Activated CD8-positive, alpha-beta T cell treated with anti-CD3 and anti-CD28 coated beads, Interleukin-2, amount 10 ng/mL, durations not matched to agents 7 days and 5 days (primary cell): ENCODE measurements around the gene AHSA1. TPM values are rescaled to one million over a fixed set of nuclear protein-coding genes. Genes with fewer than 3 reads are reported as not detected.

Experiments used
- ATAC-seq: fragments of 150-1000 bp; cut with Tn5 transposase; one replicate; pipeline ENCODE4 v1.10.0; 2021; ENCODE audit warnings: moderate library complexity
- CTCF ChIA-PET: fragments of 350-600 bp; sonication (Branson Sonifier 250); formaldehyde crosslinking; loops from one replicate; lab custom pipeline; 2021; ENCODE audit warnings: antibody characterized with exemption; lab: Charles Lee
- POLR2A ChIA-PET: fragments of 350-600 bp; sonication (Branson Sonifier 250); formaldehyde crosslinking; loops from one replicate; lab custom pipeline; 2021; ENCODE audit warnings: antibody characterized with exemption; lab: Charles Lee
- DNase-seq: peaks from one replicate; pipeline ENCODE4 v3.0.0-alpha.2; 2020
- H3K27ac Mint-ChIP-seq: one replicate; pipeline ENCODE4 v1.8.0; 2021; ENCODE audit warnings: mild to moderate bottlenecking, mixed read lengths
- H3K27me3 Mint-ChIP-seq: one replicate; pipeline ENCODE4 v1.8.0; 2021; ENCODE audit warnings: low read depth, mixed read lengths
- H3K36me3 Mint-ChIP-seq: one replicate; pipeline ENCODE4 v1.8.0; 2021; ENCODE audit warnings: low read depth, mixed read lengths
- H3K4me1 Mint-ChIP-seq: one replicate; pipeline ENCODE4 v1.8.0; 2021; ENCODE audit warnings: low read depth, mixed read lengths
- H3K4me3 Mint-ChIP-seq: one replicate; pipeline ENCODE4 v1.8.0; 2021; ENCODE audit warnings: mild to moderate bottlenecking, mixed read lengths
- H3K9me3 Mint-ChIP-seq: one replicate; pipeline ENCODE4 v1.8.0; 2022; ENCODE audit warnings: mixed read lengths; ENCODE audit not compliant: insufficient read depth
- total RNA-seq, 2 experiments: library from RNA; stranded (reverse); gene quantifications; one replicate each; pipeline ENCODE4 v1.2.3, GENCODE V29; 2021

AHSA1 gene
- total RNA-seq, 2 experiments from 2014 or later, result 252 to 273 TPM

DNA sequence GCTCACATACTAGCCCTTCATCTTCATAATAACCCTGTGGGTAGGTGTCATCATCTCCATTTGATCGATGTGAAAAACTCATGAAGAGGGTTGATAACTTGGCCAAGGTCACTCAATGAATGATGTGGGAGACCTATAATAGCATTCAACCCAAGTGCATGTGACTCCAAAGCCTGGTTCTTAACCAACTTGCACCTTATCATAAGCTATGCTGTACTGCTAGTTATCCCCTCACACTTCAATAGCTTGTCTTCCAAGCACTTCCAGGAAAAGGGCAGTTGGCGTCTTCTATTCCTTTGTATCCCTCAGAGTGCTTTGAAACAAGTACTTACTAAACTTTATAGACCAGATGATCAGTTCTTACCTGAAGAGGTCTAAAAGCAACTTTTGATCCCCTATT, 15.7 kb upstream of the AHSA1 start:
- H3K9me3 Mint-ChIP-seq, result no peaks in the 10 kb centered on the region
- no peak for ATAC-seq
- ChIA-PET POLR2A (no interaction called here), CTCF (interaction anchor here (0.8 kb wide), 1 partner anchor 9 kb away, joined by 4 read pairs; no protein-coding TSS in a partner anchor)
- H3K36me3 Mint-ChIP-seq, result peaks cover 38% of the 10 kb centered on the region
- H3K4me3 Mint-ChIP-seq, result no peak overlapping the region
- H3K27ac Mint-ChIP-seq, result no peak overlapping the region
- no peak for DNase-seq
- no peaks in the 10 kb centered on the region for H3K27me3 Mint-ChIP-seq
- H3K4me1 Mint-ChIP-seq, result no peaks in the 10 kb centered on the region

DNA sequence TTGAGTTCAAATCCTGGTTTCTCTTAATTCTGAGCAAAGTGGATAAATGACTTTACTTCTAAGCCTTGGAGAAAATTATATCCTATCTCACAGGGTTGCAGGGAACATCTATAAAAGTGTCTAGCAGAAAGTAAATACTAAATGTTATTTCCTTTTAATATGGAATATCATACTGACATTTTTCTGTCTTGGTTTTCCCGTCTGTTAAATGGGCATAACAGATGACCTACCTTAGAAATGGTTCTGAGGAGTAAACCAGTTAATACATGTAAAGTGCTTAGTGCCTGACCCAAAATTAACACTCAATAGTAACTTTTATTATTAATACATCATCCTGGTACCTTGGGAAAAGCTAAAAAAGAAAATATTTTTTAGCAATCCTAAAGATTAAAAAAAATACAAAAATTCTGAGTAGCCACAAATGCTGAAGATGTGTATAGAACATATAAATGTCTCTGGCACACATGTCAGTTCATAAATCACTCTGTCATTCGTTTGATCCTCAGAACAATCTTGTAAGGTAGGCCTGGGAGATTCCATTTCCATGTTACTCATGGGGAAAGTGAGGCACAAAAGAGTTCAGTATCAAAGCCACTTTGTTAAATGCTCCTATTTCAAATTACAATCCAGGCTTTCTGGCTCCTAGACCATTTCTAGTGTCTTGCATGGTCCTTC, 1.8 kb upstream of the AHSA1 start:
- peak overlapping the region; percentile 100 for H3K4me3 Mint-ChIP-seq
- H3K9me3 Mint-ChIP-seq, result no peaks in the 10 kb centered on the region
- ATAC-seq, result no peak
- ChIA-PET POLR2A (no interaction called here), CTCF (interaction anchor here (1.0 to 3.6 kb wide), 2 partner anchors 79 to 90 kb away, joined by 3 to 12 read pairs; partner anchors contain the start of genes SAMD15 and TMED8)
- no peaks in the 10 kb centered on the region for H3K27me3 Mint-ChIP-seq
- no peak for DNase-seq
- H3K4me1 Mint-ChIP-seq, result peaks cover 26% of the 10 kb centered on the region
- no peak overlapping the region for H3K27ac Mint-ChIP-seq
- peaks cover 37% of the 10 kb centered on the region for H3K36me3 Mint-ChIP-seq

DNA sequence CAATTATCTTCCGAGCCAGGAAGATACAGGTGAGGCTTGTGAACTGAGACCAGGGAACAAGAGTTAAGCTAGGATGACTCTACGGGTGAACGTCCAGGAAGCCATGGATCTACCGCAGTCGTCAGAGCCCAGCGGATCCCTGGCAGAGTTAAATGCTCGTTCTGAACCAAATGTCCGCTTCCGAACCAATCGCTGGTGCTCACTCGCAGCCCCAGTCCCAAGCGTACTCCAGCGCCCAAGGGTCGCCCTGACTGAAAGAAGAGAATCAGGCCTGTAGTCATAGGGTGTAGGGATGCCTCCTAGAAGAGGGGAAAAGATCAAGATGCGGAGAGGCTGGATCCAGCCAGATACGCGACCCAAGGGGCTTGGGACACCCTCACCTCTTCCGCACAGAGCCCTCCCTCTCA, 775 bp upstream of the AHSA1 start:
- peak overlapping the region; percentile 100 for H3K27ac Mint-ChIP-seq
- ChIA-PET CTCF (interaction anchor here (0.6 to 3.6 kb wide), 5 partner anchors 89 to 305 kb away, joined by 3 to 12 read pairs (median 3); no protein-coding TSS in a partner anchor), POLR2A (interaction anchor here (0.6 to 0.9 kb wide), 2 partner anchors 80 to 251 kb away, joined by 3 to 4 read pairs; partner anchors contain the start of genes SAMD15, SLIRP and TMED8)
- peak overlapping the region; percentile 100 for H3K4me3 Mint-ChIP-seq
- H3K36me3 Mint-ChIP-seq, result peaks cover 38% of the 10 kb centered on the region
- H3K4me1 Mint-ChIP-seq, result peaks cover 26% of the 10 kb centered on the region
- no peak for DNase-seq
- H3K27me3 Mint-ChIP-seq, result no peaks in the 10 kb centered on the region
- ATAC-seq, result no peak
- H3K9me3 Mint-ChIP-seq, result no peaks in the 10 kb centered on the region

DNA sequence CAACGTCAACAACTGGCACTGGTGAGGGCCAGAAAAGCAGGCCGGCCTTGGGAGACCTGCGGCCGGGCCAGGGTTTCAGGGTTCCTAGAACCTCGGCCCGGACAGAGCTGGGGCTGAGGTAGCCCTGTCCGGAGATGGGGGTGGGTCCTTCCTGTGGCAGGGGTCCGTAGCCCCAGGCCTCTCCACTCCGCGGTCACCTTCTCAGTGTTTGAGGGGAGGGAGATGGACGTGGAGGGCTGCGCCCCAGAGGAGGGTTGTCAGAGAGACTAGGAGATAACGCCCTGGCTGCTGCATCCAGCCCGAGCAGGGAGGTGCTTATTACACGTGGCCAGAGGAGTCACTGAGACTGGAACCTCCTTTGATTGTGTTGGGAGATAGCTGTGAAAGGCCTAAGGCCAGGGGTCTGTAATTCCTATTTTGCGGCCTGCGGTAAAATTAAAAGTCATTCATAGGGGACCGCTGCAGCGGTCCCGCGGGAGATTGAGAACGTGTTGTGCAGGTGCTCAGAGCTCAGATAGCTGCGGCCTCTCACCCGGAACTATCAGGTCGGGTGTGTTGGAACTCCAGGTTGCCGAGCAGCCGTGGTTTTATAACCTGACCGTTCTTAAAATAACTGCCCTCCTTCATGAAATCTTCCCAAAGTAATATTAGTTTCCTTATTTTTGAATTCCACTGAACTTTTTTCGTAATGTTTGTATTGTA, 507 bp downstream of the AHSA1 start:
- DNase-seq (peak; percentile 62), ATAC-seq (peak; percentile 37)
- peaks cover 26% of the 10 kb centered on the region for H3K4me1 Mint-ChIP-seq
- peaks cover 39% of the 10 kb centered on the region for H3K36me3 Mint-ChIP-seq
- H3K27me3 Mint-ChIP-seq, result no peaks in the 10 kb centered on the region
- no peaks in the 10 kb centered on the region for H3K9me3 Mint-ChIP-seq
- POLR2A ChIA-PET, result interaction anchor here (0.5 to 1.4 kb wide), 5 partner anchors 19 to 250 kb away, joined by 3 to 5 read pairs (median 4); partner anchors contain the start of genes ALKBH1, SAMD15, SLIRP and TMED8
- CTCF ChIA-PET, result interaction anchor here (0.6 to 3.6 kb wide), 30 partner anchors 9 to 529 kb away, joined by 3 to 48 read pairs (median 5); partner anchors contain the start of genes ALKBH1, SAMD15, SLIRP and SNW1
- peak overlapping the region; percentile 100 for H3K27ac Mint-ChIP-seq
- peak overlapping the region; percentile 100 for H3K4me3 Mint-ChIP-seq

DNA sequence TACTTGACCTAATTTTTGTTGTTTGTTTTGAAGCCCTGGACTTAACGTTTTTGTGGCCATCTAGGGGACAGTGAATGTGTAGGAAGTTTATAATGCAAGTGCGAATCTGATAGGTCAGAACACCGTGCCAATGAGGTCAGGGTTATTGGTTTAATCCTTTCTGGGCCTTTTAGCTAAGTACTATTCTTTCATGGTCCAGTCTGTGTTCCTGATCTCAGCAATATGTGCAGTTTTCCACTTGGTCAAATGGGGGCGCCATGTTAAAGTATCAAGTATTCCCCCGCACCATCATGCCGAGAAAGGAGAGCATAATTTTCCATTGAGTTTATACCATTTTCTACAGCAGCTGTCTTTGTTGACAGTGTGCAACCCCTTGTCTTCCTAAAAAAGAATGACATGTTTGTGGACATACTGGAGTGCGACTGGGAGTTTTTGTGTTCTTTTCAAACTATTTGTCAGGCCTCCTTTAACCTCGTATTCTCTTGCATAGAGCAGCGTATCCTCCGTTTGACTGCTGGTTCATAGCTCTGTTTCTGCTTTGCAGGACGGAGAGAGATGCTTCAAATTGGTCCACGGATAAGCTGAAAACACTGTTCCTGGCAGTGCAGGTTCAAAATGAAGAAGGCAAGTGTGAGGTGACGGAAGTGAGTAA, 1.3 kb downstream of the AHSA1 start:
- CTCF ChIA-PET, result interaction anchor here (0.6 to 3.6 kb wide), 43 partner anchors 8 to 529 kb away, joined by 3 to 48 read pairs (median 3); partner anchors contain the start of genes ADCK1, ALKBH1, SAMD15 and SLIRP
- peaks cover 43% of the 10 kb centered on the region for H3K36me3 Mint-ChIP-seq
- H3K27ac Mint-ChIP-seq, result peak overlapping the region; percentile 100
- POLR2A ChIA-PET, result interaction anchor here (0.6 to 1.4 kb wide), 4 partner anchors 19 to 301 kb away, joined by 3 to 5 read pairs (median 3); partner anchors contain the start of genes SAMD15 and TMED8
- H3K4me1 Mint-ChIP-seq, result peaks cover 26% of the 10 kb centered on the region
- no peaks in the 10 kb centered on the region for H3K27me3 Mint-ChIP-seq
- no peaks in the 10 kb centered on the region for H3K9me3 Mint-ChIP-seq
- ATAC-seq, result no peak
- H3K4me3 Mint-ChIP-seq, result peak overlapping the region; percentile 100
- DNase-seq, result peak; percentile 79

DNA sequence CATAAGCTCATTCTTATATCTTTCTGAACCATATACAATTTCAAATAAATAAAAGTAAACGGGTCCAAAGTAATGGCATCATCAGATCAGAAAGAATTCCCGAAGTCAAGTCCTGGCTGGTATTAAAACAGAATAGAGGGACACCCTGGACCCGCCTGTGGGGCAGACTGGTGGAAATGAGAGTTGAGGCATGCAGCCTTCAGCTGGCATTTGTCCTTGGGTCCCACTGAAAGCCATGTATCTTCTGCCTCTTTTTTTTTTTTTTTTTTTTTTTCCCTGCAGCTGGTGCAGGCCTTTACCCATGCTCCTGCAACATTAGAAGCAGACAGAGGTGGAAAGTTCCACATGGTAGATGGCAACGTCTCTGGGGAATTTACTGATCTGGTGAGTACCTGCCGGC, 9.9 kb downstream of the AHSA1 start:
- Mint-ChIP-seq H3K36me3 (peaks cover 51% of the 10 kb centered on the region), H3K27ac (no peak overlapping the region), H3K4me1 (no peaks in the 10 kb centered on the region), H3K9me3 (no peaks in the 10 kb centered on the region), H3K4me3 (no peak overlapping the region), H3K27me3 (no peaks in the 10 kb centered on the region)
- POLR2A ChIA-PET, result no interaction called here
- CTCF ChIA-PET, result interaction anchor here (1.5 kb wide), 1 partner anchor 9 kb away, joined by 5 read pairs; no protein-coding TSS in a partner anchor
- ATAC-seq (no peak), DNase-seq (no peak)

DNA sequence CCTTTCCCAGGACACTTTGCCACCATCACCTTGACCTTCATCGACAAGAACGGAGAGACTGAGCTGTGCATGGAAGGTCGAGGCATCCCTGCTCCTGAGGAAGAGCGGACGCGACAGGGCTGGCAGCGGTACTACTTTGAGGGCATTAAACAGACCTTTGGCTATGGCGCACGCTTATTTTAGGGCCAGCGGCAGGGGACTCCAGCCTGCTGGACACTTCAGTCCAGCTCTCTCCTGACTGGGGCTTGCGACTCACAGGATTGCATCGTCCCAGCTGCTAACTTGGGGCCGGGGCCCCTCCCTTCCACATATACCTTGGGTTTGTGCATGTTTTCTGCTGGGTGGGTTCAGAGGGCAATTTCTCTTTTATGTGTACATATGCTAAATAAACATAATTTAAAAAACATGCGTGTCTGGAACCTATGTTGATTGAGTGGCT, 11.2 kb downstream of the AHSA1 start:
- no peaks in the 10 kb centered on the region for H3K27me3 Mint-ChIP-seq

DNA sequence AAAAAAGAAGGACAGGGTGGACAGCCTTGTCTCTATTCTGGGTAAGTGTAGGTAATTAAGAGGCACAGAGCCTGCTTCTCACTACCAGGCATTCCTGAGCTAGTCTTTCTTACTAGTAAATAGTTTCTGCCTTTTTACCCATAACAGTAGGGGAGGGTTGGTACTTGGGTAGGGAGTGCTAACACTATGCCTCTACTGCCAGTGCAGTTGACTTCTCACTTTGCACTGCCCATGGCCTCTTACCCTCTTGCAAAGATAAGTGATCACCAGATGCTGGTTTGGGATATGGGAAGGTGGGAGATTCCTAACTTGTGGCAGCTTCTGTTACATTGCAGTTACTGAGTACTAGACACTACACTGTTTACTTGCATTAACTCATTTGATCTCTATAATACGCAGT, 11.6 kb downstream of the AHSA1 start:
- Mint-ChIP-seq H3K4me3 (no peak overlapping the region), H3K27me3 (no peaks in the 10 kb centered on the region), H3K9me3 (no peaks in the 10 kb centered on the region), H3K27ac (no peak overlapping the region), H3K36me3 (peaks cover 40% of the 10 kb centered on the region), H3K4me1 (no peaks in the 10 kb centered on the region)
- POLR2A ChIA-PET, result no interaction called here
- CTCF ChIA-PET, result interaction anchor here (1.4 kb wide), 1 partner anchor 10 kb away, joined by 11 read pairs; no protein-coding TSS in a partner anchor
- no peak for ATAC-seq
- no peak for DNase-seq

More for the DNA sequence above, 11.2 kb downstream of the AHSA1 start:
- ATAC-seq (no peak), DNase-seq (no peak)
- ChIA-PET CTCF (interaction anchor here (1.4 kb wide), 1 partner anchor 10 kb away, joined by 11 read pairs; no protein-coding TSS in a partner anchor), POLR2A (no interaction called here)
- H3K9me3 Mint-ChIP-seq, result no peaks in the 10 kb centered on the region
- H3K4me1 Mint-ChIP-seq, result no peaks in the 10 kb centered on the region
- no peak overlapping the region for H3K4me3 Mint-ChIP-seq
- H3K27ac Mint-ChIP-seq, result no peak overlapping the region
- peaks cover 43% of the 10 kb centered on the region for H3K36me3 Mint-ChIP-seq

DNA sequence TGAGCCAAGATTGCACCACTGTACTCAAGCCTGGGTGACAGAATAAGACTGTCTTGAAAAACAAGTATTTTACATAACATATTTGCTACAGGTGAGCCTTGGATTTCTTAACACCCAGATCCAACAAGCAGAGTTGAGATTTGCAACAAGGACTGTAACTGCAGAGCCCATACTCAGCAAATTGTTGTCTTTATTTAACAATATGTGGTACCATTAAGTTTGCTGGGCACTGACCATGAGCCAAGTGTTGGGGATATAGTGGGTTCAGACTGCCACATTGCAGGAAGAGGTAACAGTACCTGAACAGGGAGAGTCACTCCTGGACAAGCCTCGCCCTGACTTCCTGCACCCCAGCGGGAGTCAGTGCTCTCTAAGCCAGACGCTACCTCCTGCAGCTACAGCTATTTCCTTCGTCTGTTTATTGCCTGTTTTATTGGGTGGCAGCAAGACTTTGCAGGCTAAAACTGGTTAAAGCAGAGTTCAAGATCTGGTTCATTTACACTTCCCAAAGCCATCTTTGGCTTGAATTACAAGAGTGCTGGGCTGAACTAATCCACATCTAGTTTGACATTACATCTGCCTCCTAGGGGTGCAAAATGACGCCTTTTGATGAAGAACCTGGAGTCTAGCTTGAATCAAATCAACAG, 12.5 kb downstream of the AHSA1 start:
- no peaks in the 10 kb centered on the region for H3K27me3 Mint-ChIP-seq
- H3K36me3 Mint-ChIP-seq, result peaks cover 32% of the 10 kb centered on the region
- CTCF ChIA-PET, result no interaction called here
- ATAC-seq (no peak), DNase-seq (no peak)
- H3K27ac Mint-ChIP-seq, result no peak overlapping the region
- H3K4me1 Mint-ChIP-seq, result no peaks in the 10 kb centered on the region
- no peaks in the 10 kb centered on the region for H3K9me3 Mint-ChIP-seq
- POLR2A ChIA-PET, result no interaction called here
- no peak overlapping the region for H3K4me3 Mint-ChIP-seq

DNA sequence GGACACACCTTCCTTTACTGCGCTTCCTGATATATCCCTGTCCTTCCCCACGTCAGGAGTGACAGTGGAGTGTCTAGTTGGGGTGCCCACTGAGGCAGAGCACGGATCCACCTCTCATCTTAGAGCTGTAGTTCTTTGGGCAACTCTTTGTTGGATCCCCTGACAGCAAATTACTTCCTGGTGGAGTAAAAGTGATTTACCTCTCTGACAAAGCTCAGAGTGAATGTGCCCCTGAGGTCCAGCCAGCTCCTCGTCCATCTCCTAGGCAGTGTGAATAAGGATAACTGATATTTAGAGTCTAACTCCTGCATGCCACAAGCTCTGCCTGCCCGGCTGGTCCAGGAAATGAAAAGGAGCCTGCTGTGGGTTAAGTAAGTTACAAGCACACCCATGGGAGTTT, 16.0 kb downstream of the AHSA1 start:
- no peaks in the 10 kb centered on the region for H3K4me1 Mint-ChIP-seq
- H3K36me3 Mint-ChIP-seq, result peaks cover 9% of the 10 kb centered on the region
- ChIA-PET CTCF (no interaction called here), POLR2A (no interaction called here)
- no peaks in the 10 kb centered on the region for H3K27me3 Mint-ChIP-seq
- ATAC-seq (no peak), DNase-seq (no peak)
- H3K4me3 Mint-ChIP-seq, result no peak overlapping the region
- H3K9me3 Mint-ChIP-seq, result no peaks in the 10 kb centered on the region
- H3K27ac Mint-ChIP-seq, result no peak overlapping the region
